ENCODE data around the gene TTC9C. TPM values are rescaled to one million over a fixed set of nuclear protein-coding genes. Genes with fewer than 3 reads are reported as not detected.

TTC9C gene
- total RNA-seq, 1 experiment from 2014 or later = 33.3 TPM

- peaks cover 4 to 18% of the 10 kb centered on the region in 2 experiments; a peak in 3 of 4 replicates for H3K4me1 ChIP-seq (ENCODE audit: control insufficient read depth in 1 of 2, insufficient read depth in 2 of 2, low read length in 2 of 2)
Observed at GRCh38 chr11:62752994-62753735, 24.9 kb downstream of the TTC9C start.

More at GRCh38 chr11:62752994-62753735, 24.9 kb downstream of the TTC9C start:
- H3K4me2 ChIP-seq (ENCODE audit: low read length) = peak overlapping the region; percentile 90
- DNase-seq (ENCODE audit: low read depth, low spot score) (no peak), ATAC-seq (peak; percentile 2)
- CTCF ChIA-PET = interaction anchor here (0.6 to 1.9 kb wide), 7 partner anchors 16 to 372 kb away, joined by 3 to 24 read pairs (median 6); partner anchors contain the start of genes HNRNPUL2 and TMEM179B
- H3K9me3 ChIP-seq (ENCODE audit: control insufficient read depth in 1 of 2, insufficient read depth in 1 of 2, low read depth in 1 of 2, low read length in 2 of 2) = no peaks in the 10 kb centered on the region
- RAD21 ChIA-PET (ENCODE audit: low non-redundant PET in 1 of 2, low total read pairs in 2 of 2, uncharacterized antibody in 2 of 2, unreplicated experiment in 2 of 2) = interaction anchor here (0.6 to 1.0 kb wide), 4 partner anchors 35 to 377 kb away, joined by 3 to 4 read pairs (median 4); partner anchors contain the start of gene TUT1 (in 1 of the 2)
- TF ChIP-seq ATF3 (IDR thresholded peaks at IDR 0.05) (no peak), POLR2A (IDR thresholded peaks at IDR 0.05; ENCODE audit: borderline replicate concordance, extremely low read depth, insufficient read depth, insufficient read length) (no peak), CBX3 (IDR thresholded peaks at IDR 0.05; ENCODE audit: low read depth) (no peak), POLR2AphosphoS5 (IDR thresholded peaks at IDR 0.05; ENCODE audit: low read depth, low read length) (no peak), FOSL1 (IDR thresholded peaks at IDR 0.05; ENCODE audit: low read depth) (no peak), CEBPB (IDR thresholded peaks at IDR 0.05; ENCODE audit: low read depth) (no peak), EGR1 (IDR thresholded peaks at IDR 0.05; ENCODE audit: low read depth) (no peak), CTCF (IDR thresholded peaks at IDR 0.05 in 2 of 3, conservative IDR thresholded peaks at IDR 0.05 in 1 of 3; ENCODE audit: borderline replicate concordance in 1 of 3, insufficient read depth in 1 of 3, low read depth in 2 of 3, low read length in 2 of 3) (no peak), TCF7L2 (IDR thresholded peaks at IDR 0.05; ENCODE audit: borderline replicate concordance, extremely low read depth, insufficient read depth, insufficient read length) (no peak), ZNF274 (IDR thresholded peaks at IDR 0.05; ENCODE audit: low read depth, low read length) (no peak), JUND (IDR thresholded peaks at IDR 0.05) (no peak), ZFX (IDR thresholded peaks at IDR 0.05) (no peak), MAX (IDR thresholded peaks at IDR 0.05) (no peak), SP1 (IDR thresholded peaks at IDR 0.05; ENCODE audit: low read depth) (no peak), YY1 (IDR thresholded peaks at IDR 0.05; ENCODE audit: extremely low read depth, insufficient replicate concordance, low read depth, low read length) (no peak), ELF1 (IDR thresholded peaks at IDR 0.05; ENCODE audit: borderline replicate concordance, low read depth) (no peak)
- no peaks in the 10 kb centered on the region for H3K36me3 ChIP-seq (ENCODE audit: control insufficient read depth in 1 of 2, insufficient read depth in 2 of 2, low read length in 2 of 2)
- H3K9ac ChIP-seq (ENCODE audit: low read length) = peak overlapping the region; percentile 78
- H4K20me1 ChIP-seq (ENCODE audit: insufficient read depth) = no peaks in the 10 kb centered on the region
- H3K27ac ChIP-seq (ENCODE audit: low read depth, low read length) = peak overlapping the region; percentile 76
- no peaks in the 10 kb centered on the region for H3K27me3 ChIP-seq (ENCODE audit: insufficient read depth, low read length)
- H3K79me2 ChIP-seq (ENCODE audit: insufficient read depth, low read length) = no peaks in the 10 kb centered on the region; the same call in 1 of the 2 replicates
- peak overlapping the region; percentile 70 to 84 for H3K4me3 ChIP-seq (replicated peaks in 1 of 2; ENCODE audit: low read depth in 1 of 2, low read length in 2 of 2)
- TSS peak; percentile 90 for BruUV-seq (replicated peaks)
- no peak overlapping the region for H2AFZ ChIP-seq (ENCODE audit: low read depth, low read length, poor library complexity, severe bottlenecking)
- intact Hi-C loops (cut with micrococcal nuclease) = no loop called here
- H3K9me2 ChIP-seq (ENCODE audit: insufficient read depth) = no peaks in the 10 kb centered on the region
- POLR2A ChIA-PET = interaction anchor here (0.8 to 3.4 kb wide), 22 partner anchors 8 to 137 kb away, joined by 3 to 50 read pairs (median 6); partner anchors contain the start of genes C11orf98, CSKMT, HNRNPUL2 and LBHD1

Measured in HCT116 (cell line).